ENCODE measurements around the gene SIMC1.

DNA sequence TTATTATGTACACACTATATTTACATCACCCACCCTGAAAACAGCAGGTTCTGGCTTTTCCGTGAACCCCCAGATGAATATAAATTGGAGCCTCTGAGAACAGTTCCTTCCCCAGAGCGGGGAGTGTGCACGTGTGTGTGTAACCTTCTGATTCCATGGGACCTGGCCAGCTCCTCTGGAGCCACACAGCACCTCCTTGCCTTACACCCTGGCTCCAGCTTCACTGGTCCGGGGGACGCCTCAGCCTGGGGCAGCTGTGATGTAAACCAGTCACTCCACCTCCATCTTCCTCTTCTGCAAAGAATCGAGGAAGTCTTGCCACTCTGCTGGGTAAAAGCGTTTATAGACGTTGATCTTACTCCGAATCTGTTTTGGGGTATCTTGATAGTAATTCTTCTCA is 145.7 kb downstream of the SIMC1 start:
- TF ChIP-seq POLR2A (IDR thresholded peaks at IDR 0.05; ENCODE audit: low read depth, low read length) (no peak), POLR2AphosphoS5 (IDR thresholded peaks at IDR 0.05; ENCODE audit: low read depth, low read length) (no peak)
